ENCODE measurements around the gene TRANK1. TPM values are rescaled to one million over a fixed set of nuclear protein-coding genes. Genes with fewer than 3 reads are reported as not detected.
"Not testable (repeated sequence)": the region's sequence is repeated elsewhere in the genome, so short reads cannot be mapped to it uniquely, and the experiment has no call there.

The TRANK1 gene
- total RNA-seq, 1 donor from 2014 or later = 53.0 TPM

GRCh38 chr3:36957862-36958686 lies 13.2 kb upstream of the TRANK1 start:
- intact Hi-C loops (cut with micrococcal nuclease) = loop anchor here (1.0 to 5.0 kb wide), 12 partner anchors 14 to 991 kb away; partner anchors contain the start of genes EPM2AIP1 and MLH1

GRCh38 chr3:36957063-36957462 lies 12.2 kb upstream of the TRANK1 start:
- intact Hi-C loops (cut with micrococcal nuclease) = loop anchor here (5.0 kb wide), 1 partner anchor 990 kb away; no protein-coding TSS in a partner anchor

- intact Hi-C loops (cut with micrococcal nuclease) = loop anchor here (5.0 kb wide), 1 partner anchor 989 kb away; no protein-coding TSS in a partner anchor
These were observed 11.3 kb upstream of the TRANK1 start for GRCh38 chr3:36956155-36956554.

GRCh38 chr3:36954452-36955134 lies 9.7 kb upstream of the TRANK1 start:
- intact Hi-C loops (cut with micrococcal nuclease) = loop anchor here (5.0 kb wide), 1 partner anchor 987 kb away; no protein-coding TSS in a partner anchor

- intact Hi-C loops (cut with micrococcal nuclease) = not testable (repeated sequence)
These were observed 3.0 kb upstream of the TRANK1 start for GRCh38 chr3:36947814-36948213.

- intact Hi-C loops (cut with micrococcal nuclease) = no loop called here
These were observed 603 bp upstream of the TRANK1 start for GRCh38 chr3:36945333-36945980.

GRCh38 chr3:36944012-36944640 lies 728 bp downstream of the TRANK1 start:
- intact Hi-C loops (cut with micrococcal nuclease) = loop anchor here (1.0 kb wide), 4 partner anchors 14 to 68 kb away; partner anchors contain the start of genes EPM2AIP1 and MLH1

- intact Hi-C loops (cut with micrococcal nuclease) = no loop called here
These were observed 1.3 kb downstream of the TRANK1 start for GRCh38 chr3:36943601-36944000.

GRCh38 chr3:36942638-36943248 lies 2.1 kb downstream of the TRANK1 start:
- intact Hi-C loops (cut with micrococcal nuclease) = no loop called here

GRCh38 chr3:36941658-36942057 lies 3.2 kb downstream of the TRANK1 start:
- intact Hi-C loops (cut with micrococcal nuclease) = no loop called here

- intact Hi-C loops (cut with micrococcal nuclease) = no loop called here
These were observed 3.7 kb downstream of the TRANK1 start for GRCh38 chr3:36941162-36941561.

GRCh38 chr3:36937492-36937891 lies 7.4 kb downstream of the TRANK1 start:
- intact Hi-C loops (cut with micrococcal nuclease) = no loop called here

- intact Hi-C loops (cut with micrococcal nuclease) = no loop called here
These were observed 11.1 kb downstream of the TRANK1 start for GRCh38 chr3:36933540-36934296.

- intact Hi-C loops (cut with micrococcal nuclease) = not testable (repeated sequence)
These were observed 13.4 kb downstream of the TRANK1 start for GRCh38 chr3:36931424-36931823.

- intact Hi-C loops (cut with micrococcal nuclease) = no loop called here
These were observed 16.6 kb downstream of the TRANK1 start for GRCh38 chr3:36928220-36928619.

GRCh38 chr3:36926292-36926897 lies 18.5 kb downstream of the TRANK1 start:
- intact Hi-C loops (cut with micrococcal nuclease) = no loop called here

GRCh38 chr3:36924744-36925521 lies 19.9 kb downstream of the TRANK1 start:
- intact Hi-C loops (cut with micrococcal nuclease) = no loop called here

GRCh38 chr3:36923981-36924743 lies 20.7 kb downstream of the TRANK1 start:
- intact Hi-C loops (cut with micrococcal nuclease) = no loop called here

Measured in T-helper 1 cell treated with Interleukin-12 subunit alpha and Interleukin-12 subunit beta and Interleukin-4 antibody, amounts not matched to agents 30 ng/mL and 1 ng/mL, for 36 hours (primary cell).